Caco-2 (cell line): ENCODE measurements around the gene OSBPL10. TPM values are rescaled to one million over a fixed set of nuclear protein-coding genes. Genes with fewer than 3 reads are reported as not detected.

Experiments
- BruUV-seq: library from RNA; stranded (reverse); fragments of 400-500 nt; replicated peaks from 2 replicates; lab custom pipeline; 2021; lab: Mats Ljungman, UMichigan
- CTCF ChIA-PET: fragments of 300-600 bp; sonication (Branson Sonifier 250); formaldehyde crosslinking; loops from one replicate; lab custom pipeline; 2022; ENCODE audit warnings: antibody characterized with exemption; lab: Charles Lee
- POLR2A ChIA-PET: fragments of 300-600 bp; sonication (Branson Sonifier 250); formaldehyde crosslinking; loops from one replicate; lab custom pipeline; 2022; ENCODE audit warnings: antibody characterized with exemption; lab: Charles Lee
- DNase-seq, 2 experiments: peaks; one replicate each; pipeline versions ENCODE4 v3.0.0 to v3.0.0-alpha.2; 2020 to 2022
- H3K27me3 ChIP-seq: replicated peaks from 2 replicates; pipeline ENCODE4 v1.6.0; 2011; ENCODE audit warnings: low read length; ENCODE audit not compliant: control insufficient read depth, insufficient read depth
- H3K36me3 ChIP-seq: 2 replicates; pipeline ENCODE4 v1.5.1; 2011; ENCODE audit warnings: low read length; ENCODE audit not compliant: control insufficient read depth, insufficient read depth
- H3K4me1 ChIP-seq: fragments of 250-450 bp; sonication (Bioruptor Pico); 2 replicates; pipeline ENCODE4 v1.5.1; 2020; ENCODE audit warnings: mild to moderate bottlenecking
- H3K4me3 ChIP-seq: 2 replicates; pipeline ENCODE4 v1.5.1; 2011; ENCODE audit warnings: low read depth, mild to moderate bottlenecking, control low read depth, low read length
- H3K9me3 ChIP-seq: fragments of 250-450 bp; sonication (Bioruptor Pico); 2 replicates; pipeline ENCODE4 v1.5.1; 2020; ENCODE audit warnings: mild to moderate bottlenecking, moderate library complexity
- H3K27ac Mint-ChIP-seq: one replicate; pipeline ENCODE4 v1.8.0; 2022; ENCODE audit warnings: mixed read lengths; ENCODE audit not compliant: unreplicated experiment
- H3K27me3 Mint-ChIP-seq: one replicate; pipeline ENCODE4 v1.8.0; 2022; ENCODE audit warnings: mixed read lengths; ENCODE audit not compliant: insufficient read depth, unreplicated experiment
- H3K36me3 Mint-ChIP-seq: one replicate; pipeline ENCODE4 v1.8.0; 2022; ENCODE audit warnings: mild to moderate bottlenecking, mixed read lengths; ENCODE audit not compliant: insufficient read depth, unreplicated experiment
- H3K4me1 Mint-ChIP-seq: one replicate; pipeline ENCODE4 v1.8.0; 2022; ENCODE audit warnings: low read depth, mixed read lengths; ENCODE audit not compliant: unreplicated experiment
- H3K4me3 Mint-ChIP-seq: one replicate; pipeline ENCODE4 v1.8.0; 2022; ENCODE audit warnings: mild to moderate bottlenecking, moderate library complexity, mixed read lengths; ENCODE audit not compliant: unreplicated experiment
- H3K9me3 Mint-ChIP-seq: one replicate; pipeline ENCODE4 v1.8.0; 2022; ENCODE audit warnings: mixed read lengths; ENCODE audit not compliant: unreplicated experiment
- CTCF ChIP-seq, 2 experiments: fragments of 200-600 bp in 1 of 2; IDR thresholded peaks; 1 replicate in 1 of 2; 2 replicates in 1 of 2; pipeline versions ENCODE4 v1.5.1 to v1.8.0; 2011 to 2022; ENCODE audit warnings: antibody characterized with exemption in 1 of 2, control low read depth in 1 of 2, inconsistent platforms in 1 of 2, low read depth in 1 of 2, low read length in 1 of 2, mild to moderate bottlenecking in 1 of 2, moderate library complexity in 1 of 2; ENCODE audit not compliant: insufficient read depth in 1 of 2, severe bottlenecking in 1 of 2, unreplicated experiment in 1 of 2
- intact Hi-C: fragments of 100-400 bp; cut with micrococcal nuclease; formaldehyde crosslinking; loops from one replicate; pipeline ENCODE4 v1.10.0; 2022; ENCODE audit not compliant: unreplicated experiment
- total RNA-seq: library from RNA; stranded (reverse); gene quantifications from 2 replicates; pipeline ENCODE4 v1.2.3, GENCODE V29; 2022

The OSBPL10 gene
- total RNA-seq, 1 experiment from 2014 or later = 71.2 TPM

- Mint-ChIP-seq H3K27ac (no peak overlapping the region), H3K4me1 (peaks cover 45% of the 10 kb centered on the region), H3K9me3 (no peaks in the 10 kb centered on the region), H3K27me3 (no peaks in the 10 kb centered on the region), H3K36me3 (peaks cover 31% of the 10 kb centered on the region), H3K4me3 (no peak overlapping the region)
- no TSS peak for BruUV-seq
- POLR2A ChIA-PET = no interaction called here
- TF ChIP-seq CTCF (IDR thresholded peaks at IDR 0.05; ENCODE audit: insufficient read depth in 1 of 2, low read depth in 1 of 2, low read length in 1 of 2, severe bottlenecking in 1 of 2, unreplicated experiment in 1 of 2) = no peak
- Histone ChIP-seq H3K27me3 (no peaks in the 10 kb centered on the region), H3K9me3 (no peaks in the 10 kb centered on the region), H3K4me1 (peaks cover 59% of the 10 kb centered on the region), H3K36me3 (no peaks in the 10 kb centered on the region), H3K4me3 (no peak overlapping the region)
- CTCF ChIA-PET = no interaction called here
- no peak for DNase-seq
- intact Hi-C loops = no loop called here
These were observed 230.7 kb downstream of the OSBPL10 start for GRCh38 chr3:31750341-31750740.

GRCh38 chr3:31748933-31749295, 232.1 kb downstream of the OSBPL10 start:
- peaks cover 38% of the 10 kb centered on the region for H3K4me1 Mint-ChIP-seq

GRCh38 chr3:31748281-31748932, 232.7 kb downstream of the OSBPL10 start:
- intact Hi-C loops = no loop called here
- CTCF ChIA-PET = interaction anchor here (0.7 to 1.5 kb wide), 2 partner anchors 24 to 377 kb away, joined by 3 to 7 read pairs; no protein-coding TSS in a partner anchor
- no peaks in the 10 kb centered on the region for H3K36me3 ChIP-seq
- H3K36me3 Mint-ChIP-seq = peaks cover 34% of the 10 kb centered on the region
- POLR2A ChIA-PET = interaction anchor here (0.5 to 1.7 kb wide), 5 partner anchors 27 to 369 kb away, joined by 3 to 6 read pairs (median 3); partner anchors contain the start of gene STT3B
- no peak for TF ChIP-seq CTCF (IDR thresholded peaks at IDR 0.05; ENCODE audit: insufficient read depth in 1 of 2, low read depth in 1 of 2, low read length in 1 of 2, severe bottlenecking in 1 of 2, unreplicated experiment in 1 of 2)
- no peak overlapping the region for H3K27ac Mint-ChIP-seq
- H3K4me3 Mint-ChIP-seq = peak overlapping the region; percentile 7
- no peaks in the 10 kb centered on the region for H3K9me3 Mint-ChIP-seq
- no peaks in the 10 kb centered on the region for H3K27me3 ChIP-seq
- no peaks in the 10 kb centered on the region for H3K9me3 ChIP-seq
- peak in 1 of 2 experiments; percentile 54 for DNase-seq
- H3K4me1 ChIP-seq = peaks cover 58% of the 10 kb centered on the region
- H3K4me3 ChIP-seq = no peak overlapping the region
- no peaks in the 10 kb centered on the region for H3K27me3 Mint-ChIP-seq
- peaks cover 33% of the 10 kb centered on the region for H3K4me1 Mint-ChIP-seq
- BruUV-seq = no TSS peak

More at GRCh38 chr3:31748933-31749295, 232.1 kb downstream of the OSBPL10 start:
- BruUV-seq = no TSS peak
- Histone ChIP-seq H3K9me3 (no peaks in the 10 kb centered on the region), H3K27me3 (no peaks in the 10 kb centered on the region), H3K4me1 (peaks cover 63% of the 10 kb centered on the region), H3K4me3 (no peak overlapping the region), H3K36me3 (no peaks in the 10 kb centered on the region)
- H3K27ac Mint-ChIP-seq = no peak overlapping the region
- DNase-seq = peak; percentile 36 to 53
- POLR2A ChIA-PET = interaction anchor here (0.7 to 1.7 kb wide), 3 partner anchors 212 to 368 kb away, joined by 3 to 6 read pairs (median 6); partner anchors contain the start of gene STT3B
- H3K36me3 Mint-ChIP-seq = peaks cover 34% of the 10 kb centered on the region
- intact Hi-C loops = no loop called here
- H3K27me3 Mint-ChIP-seq = no peaks in the 10 kb centered on the region
- H3K9me3 Mint-ChIP-seq = no peaks in the 10 kb centered on the region
- CTCF ChIA-PET = interaction anchor here (0.7 to 1.5 kb wide), 2 partner anchors 24 to 378 kb away, joined by 3 to 7 read pairs; no protein-coding TSS in a partner anchor
- peak overlapping the region; percentile 7 for H3K4me3 Mint-ChIP-seq
- TF ChIP-seq CTCF (IDR thresholded peaks at IDR 0.05; ENCODE audit: insufficient read depth in 1 of 2, low read depth in 1 of 2, low read length in 1 of 2, severe bottlenecking in 1 of 2, unreplicated experiment in 1 of 2) = no peak
